Measurements from ENCODE around the gene CSF2. TPM values are rescaled to one million over a fixed set of nuclear protein-coding genes. Genes with fewer than 3 reads are reported as not detected.

CSF2 gene
- total RNA-seq, 1 experiment from 2014 or later: 0.30 TPM

DNA sequence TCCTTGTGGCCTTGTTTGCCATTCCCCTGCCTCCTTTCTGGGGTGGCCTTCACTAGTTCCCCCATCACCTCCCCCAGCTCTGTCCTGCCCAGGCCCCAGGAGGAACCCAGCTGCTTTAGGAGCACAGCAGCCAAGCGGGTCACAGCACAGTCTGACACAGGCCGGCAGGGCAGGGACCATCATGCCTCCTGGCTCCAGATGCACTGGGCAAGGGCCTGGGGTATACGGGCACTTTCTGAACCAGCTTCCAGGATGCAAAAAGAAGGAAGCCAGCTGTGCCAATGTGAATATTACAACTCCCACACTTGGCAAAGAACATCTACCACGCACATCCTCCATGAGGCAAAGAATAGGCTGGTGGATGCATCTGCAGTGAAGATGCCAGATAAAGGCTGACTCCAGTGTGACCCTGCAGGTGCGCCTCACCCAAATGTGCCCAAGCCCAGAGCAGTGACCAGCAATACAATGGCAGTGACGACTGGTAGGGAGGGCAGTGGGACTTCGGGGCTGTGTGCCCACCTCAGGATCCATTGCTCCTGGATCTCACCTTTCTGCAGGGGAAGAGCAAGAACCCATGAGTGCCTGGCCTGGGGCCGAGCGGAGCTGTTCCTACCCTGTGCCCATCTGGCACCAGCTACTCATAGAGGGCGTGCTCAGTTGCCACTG, 19.4 kb upstream of the CSF2 start:
- intact Hi-C loops (cut with micrococcal nuclease): no loop called here
- Histone ChIP-seq H3K4me2 (ENCODE audit: low read length) (no peak overlapping the region), H3K9me3 (ENCODE audit: control insufficient read depth in 1 of 2, insufficient read depth in 1 of 2, low read depth in 1 of 2, low read length in 2 of 2) (no peaks in the 10 kb centered on the region), H3K9me2 (ENCODE audit: insufficient read depth) (no peaks in the 10 kb centered on the region), H3K27ac (ENCODE audit: low read depth, low read length) (no peak overlapping the region), H3K36me3 (ENCODE audit: control insufficient read depth in 1 of 2, insufficient read depth in 2 of 2, low read length in 2 of 2) (no peaks in the 10 kb centered on the region), H3K27me3 (ENCODE audit: insufficient read depth, low read length) (no peaks in the 10 kb centered on the region), H3K4me1 (ENCODE audit: control insufficient read depth in 1 of 2, insufficient read depth in 2 of 2, low read length in 2 of 2) (no peaks in the 10 kb centered on the region), H3K9ac (ENCODE audit: low read length) (no peak overlapping the region), H3K4me3 (replicated peaks in 1 of 2; ENCODE audit: low read depth in 1 of 2, low read length in 2 of 2) (no peak overlapping the region), H2AFZ (ENCODE audit: low read depth, low read length, poor library complexity, severe bottlenecking) (no peak overlapping the region), H4K20me1 (ENCODE audit: insufficient read depth) (no peaks in the 10 kb centered on the region), H3K79me2 (ENCODE audit: insufficient read depth, low read length) (no peaks in the 10 kb centered on the region)
- RAD21 ChIA-PET (ENCODE audit: low non-redundant PET in 1 of 2, low total read pairs in 2 of 2, uncharacterized antibody in 2 of 2, unreplicated experiment in 2 of 2): no interaction called here
- BruUV-seq (replicated peaks): no TSS peak
- no peak for TF ChIP-seq EGR1 (IDR thresholded peaks at IDR 0.05; ENCODE audit: low read depth)
- TF ChIP-seq ELF1 (IDR thresholded peaks at IDR 0.05; ENCODE audit: borderline replicate concordance, low read depth): no peak
- no peak for TF ChIP-seq POLR2A (IDR thresholded peaks at IDR 0.05; ENCODE audit: borderline replicate concordance, extremely low read depth, insufficient read depth, insufficient read length)
- TF ChIP-seq, protein P1, sequence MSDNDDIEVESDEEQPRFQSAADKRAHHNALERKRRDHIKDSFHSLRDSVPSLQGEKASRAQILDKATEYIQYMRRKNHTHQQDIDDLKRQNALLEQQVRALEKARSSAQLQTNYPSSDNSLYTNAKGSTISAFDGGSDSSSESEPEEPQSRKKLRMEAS (IDR thresholded peaks at IDR 0.05): no peak
- no peak for TF ChIP-seq FOSL1 (IDR thresholded peaks at IDR 0.05; ENCODE audit: low read depth)
- TF ChIP-seq SIN3A (IDR thresholded peaks at IDR 0.05; ENCODE audit: low read depth): no peak
- TF ChIP-seq CBX3 (IDR thresholded peaks at IDR 0.05; ENCODE audit: low read depth): no peak
- TF ChIP-seq JUND (IDR thresholded peaks at IDR 0.05): no peak
- no peak for TF ChIP-seq TCF7L2 (IDR thresholded peaks at IDR 0.05; ENCODE audit: borderline replicate concordance, extremely low read depth, insufficient read depth, insufficient read length)
- no peak for TF ChIP-seq CEBPB (IDR thresholded peaks at IDR 0.05; ENCODE audit: low read depth)
- TF ChIP-seq, protein P2, sequence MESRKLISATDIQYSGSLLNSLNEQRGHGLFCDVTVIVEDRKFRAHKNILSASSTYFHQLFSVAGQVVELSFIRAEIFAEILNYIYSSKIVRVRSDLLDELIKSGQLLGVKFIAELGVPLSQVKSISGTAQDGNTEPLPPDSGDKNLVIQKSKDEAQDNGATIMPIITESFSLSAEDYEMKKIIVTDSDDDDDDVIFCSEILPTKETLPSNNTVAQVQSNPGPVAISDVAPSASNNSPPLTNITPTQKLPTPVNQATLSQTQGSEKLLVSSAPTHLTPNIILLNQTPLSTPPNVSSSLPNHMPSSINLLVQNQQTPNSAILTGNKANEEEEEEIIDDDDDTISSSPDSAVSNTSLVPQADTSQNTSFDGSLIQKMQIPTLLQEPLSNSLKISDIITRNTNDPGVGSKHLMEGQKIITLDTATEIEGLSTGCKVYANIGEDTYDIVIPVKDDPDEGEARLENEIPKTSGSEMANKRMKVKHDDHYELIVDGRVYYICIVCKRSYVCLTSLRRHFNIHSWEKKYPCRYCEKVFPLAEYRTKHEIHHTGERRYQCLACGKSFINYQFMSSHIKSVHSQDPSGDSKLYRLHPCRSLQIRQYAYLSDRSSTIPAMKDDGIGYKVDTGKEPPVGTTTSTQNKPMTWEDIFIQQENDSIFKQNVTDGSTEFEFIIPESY (IDR thresholded peaks at IDR 0.05; ENCODE audit: extremely low read depth, insufficient replicate concordance, low read length): no peak
- TF ChIP-seq EZH2phosphoT487 (IDR thresholded peaks at IDR 0.05; ENCODE audit: borderline replicate concordance): no peak
- TF ChIP-seq, protein P3, sequence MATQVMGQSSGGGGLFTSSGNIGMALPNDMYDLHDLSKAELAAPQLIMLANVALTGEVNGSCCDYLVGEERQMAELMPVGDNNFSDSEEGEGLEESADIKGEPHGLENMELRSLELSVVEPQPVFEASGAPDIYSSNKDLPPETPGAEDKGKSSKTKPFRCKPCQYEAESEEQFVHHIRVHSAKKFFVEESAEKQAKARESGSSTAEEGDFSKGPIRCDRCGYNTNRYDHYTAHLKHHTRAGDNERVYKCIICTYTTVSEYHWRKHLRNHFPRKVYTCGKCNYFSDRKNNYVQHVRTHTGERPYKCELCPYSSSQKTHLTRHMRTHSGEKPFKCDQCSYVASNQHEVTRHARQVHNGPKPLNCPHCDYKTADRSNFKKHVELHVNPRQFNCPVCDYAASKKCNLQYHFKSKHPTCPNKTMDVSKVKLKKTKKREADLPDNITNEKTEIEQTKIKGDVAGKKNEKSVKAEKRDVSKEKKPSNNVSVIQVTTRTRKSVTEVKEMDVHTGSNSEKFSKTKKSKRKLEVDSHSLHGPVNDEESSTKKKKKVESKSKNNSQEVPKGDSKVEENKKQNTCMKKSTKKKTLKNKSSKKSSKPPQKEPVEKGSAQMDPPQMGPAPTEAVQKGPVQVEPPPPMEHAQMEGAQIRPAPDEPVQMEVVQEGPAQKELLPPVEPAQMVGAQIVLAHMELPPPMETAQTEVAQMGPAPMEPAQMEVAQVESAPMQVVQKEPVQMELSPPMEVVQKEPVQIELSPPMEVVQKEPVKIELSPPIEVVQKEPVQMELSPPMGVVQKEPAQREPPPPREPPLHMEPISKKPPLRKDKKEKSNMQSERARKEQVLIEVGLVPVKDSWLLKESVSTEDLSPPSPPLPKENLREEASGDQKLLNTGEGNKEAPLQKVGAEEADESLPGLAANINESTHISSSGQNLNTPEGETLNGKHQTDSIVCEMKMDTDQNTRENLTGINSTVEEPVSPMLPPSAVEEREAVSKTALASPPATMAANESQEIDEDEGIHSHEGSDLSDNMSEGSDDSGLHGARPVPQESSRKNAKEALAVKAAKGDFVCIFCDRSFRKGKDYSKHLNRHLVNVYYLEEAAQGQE (IDR thresholded peaks at IDR 0.05; ENCODE audit: low read depth): no peak
- TF ChIP-seq SP1 (IDR thresholded peaks at IDR 0.05; ENCODE audit: low read depth): no peak
- TF ChIP-seq POLR2AphosphoS5 (IDR thresholded peaks at IDR 0.05; ENCODE audit: low read depth, low read length): no peak
- no peak for ATAC-seq
- CTCF ChIA-PET: interaction anchor here (2.4 kb wide), 1 partner anchor 9 kb away, joined by 9 read pairs; no protein-coding TSS in a partner anchor
- POLR2A ChIA-PET: no interaction called here
- no peak for DNase-seq (ENCODE audit: low read depth, low spot score)

Measured in HCT116 (cell line).